ENCODE data around the gene S100A9.

GRCh38 chr1:153392258-153392657, 34.6 kb downstream of the S100A9 start:
- TF ChIP-seq POLR2A (IDR thresholded peaks at IDR 0.05) (no peak), CTCF (IDR thresholded peaks at IDR 0.05) (no peak), POLR2AphosphoS5 (IDR thresholded peaks at IDR 0.05) (no peak), EP300 (IDR thresholded peaks at IDR 0.05) (no peak)
